Thoracic aorta (tissue), 2 donors: ENCODE results near the gene PRICKLE3. TPM values are rescaled to one million over a fixed set of nuclear protein-coding genes. Genes with fewer than 3 reads are reported as not detected.

Experiments
- ATAC-seq: fragments of 150-250 bp; one replicate; pipeline ENCODE4 v1.8.0; 2017; ENCODE audit warnings: low read depth; ENCODE audit not compliant: insufficient number of reproducible peaks, low FRiP score
- DNase-seq: peaks from one replicate; pipeline ENCODE4 v3.0.0-alpha.2; 2020; ENCODE audit warnings: low spot score
- H3K27ac ChIP-seq, 2 donors: fragments of 200-600 bp; sonication (generic); 1 replicate in 1 of 2; 2 replicates in 1 of 2; pipeline ENCODE4 v1.5.1; 2016; ENCODE audit warnings: mild to moderate bottlenecking in 2 of 2, moderate library complexity in 2 of 2
- H3K27me3 ChIP-seq: fragments of 200-600 bp; sonication (generic); replicated peaks from 2 replicates; pipeline ENCODE4 v1.6.0; 2016; ENCODE audit warnings: mild to moderate bottlenecking; ENCODE audit not compliant: insufficient read depth
- H3K36me3 ChIP-seq: fragments of 200-600 bp; sonication (generic); one replicate; pipeline ENCODE4 v1.5.1; 2016
- H3K4me1 ChIP-seq, 2 donors: fragments of 200-600 bp; sonication (generic); 1 replicate in 1 of 2; 2 replicates in 1 of 2; pipeline versions ENCODE4 v1.5.1 to v1.6.0; 2016; ENCODE audit warnings: low read depth in 2 of 2, mild to moderate bottlenecking in 1 of 2; ENCODE audit not compliant: control insufficient read depth in 1 of 2
- H3K4me3 ChIP-seq: fragments of 200-600 bp; sonication (generic); 2 replicates; pipeline ENCODE4 v1.5.1; 2016; ENCODE audit warnings: mild to moderate bottlenecking
- H3K9me3 ChIP-seq: fragments of 200-600 bp; sonication (generic); 2 replicates; pipeline ENCODE4 v1.5.1; 2016
- total RNA-seq, 2 donors: library from RNA; depleted of rRNA; stranded (reverse); fragments of >200 nt; gene quantifications; one replicate each; pipeline versions ENCODE4 v1.1.0 to v1.2.3, GENCODE V29; 2016
- TF ChIP-seq, protein P1 (sequence below): fragments of 200-600 bp; sonication (generic); IDR thresholded peaks from one replicate; pipeline ENCODE4 v1.5.1; 2019; ENCODE audit warnings: antibody characterized with exemption

The PRICKLE3 gene
- total RNA-seq, 2 donors from 2014 or later, result 21.4 to 46.7 TPM

DNA sequence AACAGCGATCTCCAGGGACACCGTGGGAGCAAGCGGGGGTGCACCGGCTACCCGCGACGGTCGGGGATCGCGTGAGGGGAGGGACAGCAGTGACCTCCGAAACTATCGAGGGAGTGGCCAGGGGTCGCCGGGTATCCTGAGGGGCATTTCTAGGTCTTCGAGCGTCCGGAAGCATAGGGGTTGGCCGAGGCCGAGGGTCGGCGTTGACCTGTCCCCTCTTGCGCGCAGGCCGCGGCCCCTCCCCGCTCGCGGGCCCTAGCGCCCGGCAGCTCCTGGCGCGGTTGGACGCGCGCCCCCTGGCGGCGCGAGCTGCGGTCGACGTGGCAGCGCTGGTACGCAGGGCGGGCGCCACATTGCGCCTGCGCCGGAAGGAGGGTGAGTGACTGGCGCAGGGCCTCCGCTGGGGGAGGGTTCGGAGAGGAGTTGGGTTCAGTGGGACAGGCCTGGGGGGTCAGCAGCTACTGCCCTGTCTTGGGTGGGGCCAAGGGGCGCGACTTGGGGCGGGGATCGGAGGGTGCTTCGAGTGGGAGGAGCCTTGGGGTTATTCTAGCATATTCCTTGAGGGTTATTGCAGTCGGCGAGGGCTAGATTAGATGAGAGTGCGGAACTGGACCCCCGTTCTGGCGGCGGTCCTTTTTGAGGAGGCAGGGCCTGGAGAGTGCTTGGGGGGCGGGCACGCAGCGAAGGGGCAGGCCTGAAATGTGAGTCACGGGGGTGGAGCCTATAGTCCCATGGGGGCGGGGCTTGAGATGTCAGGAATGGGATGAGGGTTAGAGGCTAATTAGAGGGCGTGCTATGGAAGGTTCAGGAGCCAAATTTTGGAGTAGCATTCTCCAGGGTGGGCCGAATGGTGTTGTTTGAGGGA, 22.4 kb downstream of the PRICKLE3 start:
- DNase-seq (peak; percentile 50), ATAC-seq (peak; percentile 63)
- Histone ChIP-seq H3K27me3 (no peaks in the 10 kb centered on the region), H3K4me1 (peaks cover 5 to 11% of the 10 kb centered on the region in 2 donors), H3K27ac (peak overlapping the region; percentile 93), H3K36me3 (no peaks in the 10 kb centered on the region), H3K9me3 (no peaks in the 10 kb centered on the region), H3K4me3 (peak overlapping the region; percentile 69)
- TF ChIP-seq, protein P1, sequence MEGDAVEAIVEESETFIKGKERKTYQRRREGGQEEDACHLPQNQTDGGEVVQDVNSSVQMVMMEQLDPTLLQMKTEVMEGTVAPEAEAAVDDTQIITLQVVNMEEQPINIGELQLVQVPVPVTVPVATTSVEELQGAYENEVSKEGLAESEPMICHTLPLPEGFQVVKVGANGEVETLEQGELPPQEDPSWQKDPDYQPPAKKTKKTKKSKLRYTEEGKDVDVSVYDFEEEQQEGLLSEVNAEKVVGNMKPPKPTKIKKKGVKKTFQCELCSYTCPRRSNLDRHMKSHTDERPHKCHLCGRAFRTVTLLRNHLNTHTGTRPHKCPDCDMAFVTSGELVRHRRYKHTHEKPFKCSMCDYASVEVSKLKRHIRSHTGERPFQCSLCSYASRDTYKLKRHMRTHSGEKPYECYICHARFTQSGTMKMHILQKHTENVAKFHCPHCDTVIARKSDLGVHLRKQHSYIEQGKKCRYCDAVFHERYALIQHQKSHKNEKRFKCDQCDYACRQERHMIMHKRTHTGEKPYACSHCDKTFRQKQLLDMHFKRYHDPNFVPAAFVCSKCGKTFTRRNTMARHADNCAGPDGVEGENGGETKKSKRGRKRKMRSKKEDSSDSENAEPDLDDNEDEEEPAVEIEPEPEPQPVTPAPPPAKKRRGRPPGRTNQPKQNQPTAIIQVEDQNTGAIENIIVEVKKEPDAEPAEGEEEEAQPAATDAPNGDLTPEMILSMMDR, result peak; percentile 68

DNA sequence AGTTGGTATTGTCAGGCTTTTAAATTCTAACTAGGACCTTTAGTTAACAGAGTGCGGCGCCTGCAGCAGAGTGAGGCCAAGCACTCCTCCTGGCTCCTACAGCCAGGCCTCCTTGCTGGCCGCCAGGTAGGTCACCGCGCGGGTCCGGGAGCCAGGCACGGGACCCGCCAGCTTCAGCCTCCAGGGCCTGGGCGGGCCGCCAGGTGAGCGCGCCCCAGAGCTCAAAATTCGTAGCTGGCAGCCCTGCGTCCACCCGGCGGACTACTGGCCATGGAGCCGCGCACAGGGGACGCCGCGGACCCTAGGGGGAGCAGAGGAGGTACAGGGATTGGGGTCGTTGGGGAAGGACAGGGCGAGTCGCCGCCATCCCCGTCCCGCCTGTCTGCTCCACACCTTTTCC, 23.6 kb downstream of the PRICKLE3 start, which contains the start of gene MAGIX:
Gene MAGIX (plus strand): TSS at position 139 of the 400 bp plus-strand sequence. CDS start 132 bp downstream, at position 271.
- H3K27me3 ChIP-seq, result no peaks in the 10 kb centered on the region
- ATAC-seq, result no peak
- peak within 1 kb of the TSS; percentile 69 for H3K4me3 ChIP-seq
- no peak for DNase-seq
- TF ChIP-seq, protein P1, result no peak
- no peaks in the 10 kb centered on the region for H3K9me3 ChIP-seq
- H3K36me3 ChIP-seq, result no peaks in the 10 kb centered on the region
- peak within 1 kb of the TSS; percentile 93 for H3K27ac ChIP-seq
- H3K4me1 ChIP-seq, result peaks cover under 1 to 2% of the 10 kb centered on the region in 2 donors

DNA sequence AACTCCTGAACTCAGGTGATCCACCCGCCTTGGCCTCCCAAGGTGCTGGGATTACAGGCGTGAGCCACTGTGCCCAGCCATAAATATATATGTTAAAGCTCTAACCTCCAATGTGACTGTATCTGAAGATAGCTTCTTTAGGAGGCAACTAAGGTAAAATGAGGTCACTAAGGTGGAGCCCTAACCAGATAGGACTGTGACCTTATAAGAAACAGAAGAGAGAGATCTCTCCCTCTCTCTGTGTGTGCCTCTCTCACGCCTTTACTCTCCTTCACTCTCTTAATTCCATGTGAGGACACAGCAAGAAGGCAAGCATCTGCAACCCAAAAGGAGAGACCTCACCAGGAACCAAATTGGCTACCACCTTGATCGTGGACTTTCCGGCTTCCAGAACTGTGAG, 24.5 kb downstream of the PRICKLE3 start:
- ATAC-seq, result no peak
- TF ChIP-seq, protein P1, result no peak
- Histone ChIP-seq H3K27me3 (no peaks in the 10 kb centered on the region), H3K4me1 (no peaks in the 10 kb centered on the region), H3K9me3 (no peaks in the 10 kb centered on the region), H3K4me3 (no peak overlapping the region), H3K27ac (no peak overlapping the region), H3K36me3 (no peaks in the 10 kb centered on the region)
- no peak for DNase-seq

DNA sequence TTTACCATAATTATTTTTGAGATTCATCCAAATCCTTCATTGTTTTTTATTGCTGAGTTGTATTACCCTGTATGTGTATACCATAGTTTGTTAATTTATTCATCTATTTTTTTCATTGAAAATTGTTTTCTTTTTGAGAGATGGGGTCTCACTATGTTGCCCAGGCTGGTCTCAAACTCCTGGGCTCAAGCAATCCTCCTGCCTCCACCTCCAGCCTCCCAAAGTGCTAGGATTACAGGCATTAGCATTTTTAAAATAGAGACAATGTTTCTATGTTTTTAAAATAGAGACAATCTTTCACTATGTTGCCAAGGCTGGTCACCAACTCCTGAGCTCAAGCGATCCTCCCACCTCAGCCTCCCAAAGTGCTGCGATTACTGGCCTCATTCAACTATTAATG, 25.3 kb downstream of the PRICKLE3 start:
- Histone ChIP-seq H3K27me3 (no peaks in the 10 kb centered on the region), H3K4me3 (no peak overlapping the region), H3K36me3 (no peaks in the 10 kb centered on the region), H3K27ac (no peak overlapping the region), H3K4me1 (no peaks in the 10 kb centered on the region), H3K9me3 (no peaks in the 10 kb centered on the region)
- no peak for DNase-seq
- TF ChIP-seq, protein P1, result no peak
- no peak for ATAC-seq

DNA sequence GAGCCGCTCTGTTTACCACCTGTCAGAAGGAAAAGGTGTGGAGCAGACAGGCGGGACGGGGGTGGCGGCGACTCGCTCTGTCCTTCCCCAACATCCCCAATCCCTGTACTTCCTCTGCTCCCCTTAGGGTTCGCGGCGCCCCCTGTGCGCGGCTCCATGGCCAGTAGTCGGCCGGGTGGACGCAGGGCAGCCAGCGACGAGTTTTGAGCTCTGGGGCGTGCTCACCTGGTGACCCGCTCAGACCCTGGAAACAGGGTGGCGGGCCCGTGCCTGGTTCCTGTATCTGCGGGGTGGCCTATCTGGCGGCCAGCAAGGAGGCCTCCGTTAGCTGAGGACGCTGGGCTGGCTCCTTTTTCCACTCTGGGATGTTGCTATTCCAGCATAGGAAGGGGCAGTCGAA, 29.0 kb downstream of the PRICKLE3 start:
- no peak for ATAC-seq
- TF ChIP-seq, protein P1, result no peak
- Histone ChIP-seq H3K27me3 (no peaks in the 10 kb centered on the region), H3K4me3 (no peak overlapping the region), H3K9me3 (no peaks in the 10 kb centered on the region), H3K36me3 (no peaks in the 10 kb centered on the region), H3K27ac (no peak overlapping the region), H3K4me1 (no peaks in the 10 kb centered on the region)
- no peak for DNase-seq
